Measurements from ENCODE around the gene CPNE7. TPM values are rescaled to one million over a fixed set of nuclear protein-coding genes. Genes with fewer than 3 reads are reported as not detected.
A peak's percentile ranks its signal among the peaks of the same experiment; 100 is the strongest.

Gene CPNE7
- total and polyA plus RNA-seq, 2 of the 13 experiments (the other 11 are each of a cell fraction or from before 2014, with no cell fraction given), result 0.59 TPM; not detected in 1

DNA sequence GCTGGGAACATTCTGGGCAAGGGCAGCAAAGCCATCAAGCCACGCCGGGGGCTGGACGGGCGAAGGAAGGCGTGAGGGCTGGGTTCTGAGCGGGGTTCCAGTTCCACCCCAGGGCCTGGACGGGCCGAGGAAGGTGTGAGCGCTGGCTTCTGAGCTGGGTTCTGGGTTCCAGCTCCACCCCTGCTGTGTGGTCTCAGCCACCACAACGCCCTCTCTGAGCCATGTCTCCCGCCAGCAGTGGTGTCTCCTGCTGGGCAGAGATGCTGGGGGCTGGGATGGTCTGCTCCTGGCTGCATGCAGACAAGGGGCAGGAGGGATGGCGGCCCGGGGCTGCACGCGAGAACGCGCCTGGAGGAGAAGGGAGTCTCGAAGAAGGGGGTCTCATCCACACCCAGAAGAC is 3.9 kb upstream of the CPNE7 start (continued):
- TF ChIP-seq, protein P1, sequence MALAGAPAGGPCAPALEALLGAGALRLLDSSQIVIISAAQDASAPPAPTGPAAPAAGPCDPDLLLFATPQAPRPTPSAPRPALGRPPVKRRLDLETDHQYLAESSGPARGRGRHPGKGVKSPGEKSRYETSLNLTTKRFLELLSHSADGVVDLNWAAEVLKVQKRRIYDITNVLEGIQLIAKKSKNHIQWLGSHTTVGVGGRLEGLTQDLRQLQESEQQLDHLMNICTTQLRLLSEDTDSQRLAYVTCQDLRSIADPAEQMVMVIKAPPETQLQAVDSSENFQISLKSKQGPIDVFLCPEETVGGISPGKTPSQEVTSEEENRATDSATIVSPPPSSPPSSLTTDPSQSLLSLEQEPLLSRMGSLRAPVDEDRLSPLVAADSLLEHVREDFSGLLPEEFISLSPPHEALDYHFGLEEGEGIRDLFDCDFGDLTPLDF (CRISPR knock-in tag; IDR thresholded peaks at IDR 0.05), result no peak
- no peak for TF ChIP-seq ZNF260 (CRISPR knock-in tag; IDR thresholded peaks at IDR 0.05; ENCODE audit: borderline replicate concordance, low read depth)
- TF ChIP-seq ZNF44 (CRISPR knock-in tag; IDR thresholded peaks at IDR 0.05), result 0 out of 2 replicates have a peak, but pooled peaks have one; percentile 51
- peak; percentile 52; the same call in 1 of the 2 replicates for TF ChIP-seq ADNP (CRISPR knock-in tag; IDR thresholded peaks at IDR 0.05)
- TF ChIP-seq, protein P2, sequence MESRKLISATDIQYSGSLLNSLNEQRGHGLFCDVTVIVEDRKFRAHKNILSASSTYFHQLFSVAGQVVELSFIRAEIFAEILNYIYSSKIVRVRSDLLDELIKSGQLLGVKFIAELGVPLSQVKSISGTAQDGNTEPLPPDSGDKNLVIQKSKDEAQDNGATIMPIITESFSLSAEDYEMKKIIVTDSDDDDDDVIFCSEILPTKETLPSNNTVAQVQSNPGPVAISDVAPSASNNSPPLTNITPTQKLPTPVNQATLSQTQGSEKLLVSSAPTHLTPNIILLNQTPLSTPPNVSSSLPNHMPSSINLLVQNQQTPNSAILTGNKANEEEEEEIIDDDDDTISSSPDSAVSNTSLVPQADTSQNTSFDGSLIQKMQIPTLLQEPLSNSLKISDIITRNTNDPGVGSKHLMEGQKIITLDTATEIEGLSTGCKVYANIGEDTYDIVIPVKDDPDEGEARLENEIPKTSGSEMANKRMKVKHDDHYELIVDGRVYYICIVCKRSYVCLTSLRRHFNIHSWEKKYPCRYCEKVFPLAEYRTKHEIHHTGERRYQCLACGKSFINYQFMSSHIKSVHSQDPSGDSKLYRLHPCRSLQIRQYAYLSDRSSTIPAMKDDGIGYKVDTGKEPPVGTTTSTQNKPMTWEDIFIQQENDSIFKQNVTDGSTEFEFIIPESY (CRISPR knock-in tag; IDR thresholded peaks at IDR 0.05), result peak; percentile 58; the same call in 1 of the 2 replicates
- TF ChIP-seq ZNF264 (CRISPR knock-in tag; IDR thresholded peaks at IDR 0.05), result no peak
- no peak for TF ChIP-seq ZNF136 (CRISPR knock-in tag; IDR thresholded peaks at IDR 0.05; ENCODE audit: low read depth)
- TF ChIP-seq, protein P3, sequence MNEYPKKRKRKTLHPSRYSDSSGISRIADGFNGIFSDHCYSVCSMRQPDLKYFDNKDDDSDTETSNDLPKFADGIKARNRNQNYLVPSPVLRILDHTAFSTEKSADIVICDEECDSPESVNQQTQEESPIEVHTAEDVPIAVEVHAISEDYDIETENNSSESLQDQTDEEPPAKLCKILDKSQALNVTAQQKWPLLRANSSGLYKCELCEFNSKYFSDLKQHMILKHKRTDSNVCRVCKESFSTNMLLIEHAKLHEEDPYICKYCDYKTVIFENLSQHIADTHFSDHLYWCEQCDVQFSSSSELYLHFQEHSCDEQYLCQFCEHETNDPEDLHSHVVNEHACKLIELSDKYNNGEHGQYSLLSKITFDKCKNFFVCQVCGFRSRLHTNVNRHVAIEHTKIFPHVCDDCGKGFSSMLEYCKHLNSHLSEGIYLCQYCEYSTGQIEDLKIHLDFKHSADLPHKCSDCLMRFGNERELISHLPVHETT (CRISPR knock-in tag; conservative IDR thresholded peaks at IDR 0.05), result no peak
- TF ChIP-seq ZNF34 (CRISPR knock-in tag; IDR thresholded peaks at IDR 0.05; ENCODE audit: borderline replicate concordance), result no peak
- TF ChIP-seq HHEX (CRISPR knock-in tag; IDR thresholded peaks at IDR 0.05), result no peak
- TF ChIP-seq SALL2 (CRISPR knock-in tag; IDR thresholded peaks at IDR 0.05), result no peak
- no peak for TF ChIP-seq SP1 (IDR thresholded peaks at IDR 0.05)
- no peak for TF ChIP-seq SP1 (CRISPR knock-in tag; IDR thresholded peaks at IDR 0.05)
- TF ChIP-seq, protein P4, sequence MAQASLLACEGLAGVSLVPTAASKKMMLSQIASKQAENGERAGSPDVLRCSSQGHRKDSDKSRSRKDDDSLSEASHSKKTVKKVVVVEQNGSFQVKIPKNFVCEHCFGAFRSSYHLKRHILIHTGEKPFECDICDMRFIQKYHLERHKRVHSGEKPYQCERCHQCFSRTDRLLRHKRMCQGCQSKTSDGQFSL (CRISPR knock-in tag; IDR thresholded peaks at IDR 0.05), result no peak
- no peak for TF ChIP-seq MTF2 (CRISPR knock-in tag; IDR thresholded peaks at IDR 0.05; ENCODE audit: borderline replicate concordance)
- peak; percentile 54 for TF ChIP-seq ZFP36 (IDR thresholded peaks at IDR 0.05; ENCODE audit: borderline replicate concordance, low read depth, low read length, partially characterized antibody)
- TF ChIP-seq, protein P5, sequence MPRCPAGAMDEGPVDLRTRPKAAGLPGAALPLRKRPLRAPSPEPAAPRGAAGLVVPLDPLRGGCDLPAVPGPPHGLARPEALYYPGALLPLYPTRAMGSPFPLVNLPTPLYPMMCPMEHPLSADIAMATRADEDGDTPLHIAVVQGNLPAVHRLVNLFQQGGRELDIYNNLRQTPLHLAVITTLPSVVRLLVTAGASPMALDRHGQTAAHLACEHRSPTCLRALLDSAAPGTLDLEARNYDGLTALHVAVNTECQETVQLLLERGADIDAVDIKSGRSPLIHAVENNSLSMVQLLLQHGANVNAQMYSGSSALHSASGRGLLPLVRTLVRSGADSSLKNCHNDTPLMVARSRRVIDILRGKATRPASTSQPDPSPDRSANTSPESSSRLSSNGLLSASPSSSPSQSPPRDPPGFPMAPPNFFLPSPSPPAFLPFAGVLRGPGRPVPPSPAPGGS (CRISPR knock-in tag; IDR thresholded peaks at IDR 0.05), result 0 out of 2 replicates have a peak, but pooled peaks have one; percentile 19
- TF ChIP-seq, protein P6, sequence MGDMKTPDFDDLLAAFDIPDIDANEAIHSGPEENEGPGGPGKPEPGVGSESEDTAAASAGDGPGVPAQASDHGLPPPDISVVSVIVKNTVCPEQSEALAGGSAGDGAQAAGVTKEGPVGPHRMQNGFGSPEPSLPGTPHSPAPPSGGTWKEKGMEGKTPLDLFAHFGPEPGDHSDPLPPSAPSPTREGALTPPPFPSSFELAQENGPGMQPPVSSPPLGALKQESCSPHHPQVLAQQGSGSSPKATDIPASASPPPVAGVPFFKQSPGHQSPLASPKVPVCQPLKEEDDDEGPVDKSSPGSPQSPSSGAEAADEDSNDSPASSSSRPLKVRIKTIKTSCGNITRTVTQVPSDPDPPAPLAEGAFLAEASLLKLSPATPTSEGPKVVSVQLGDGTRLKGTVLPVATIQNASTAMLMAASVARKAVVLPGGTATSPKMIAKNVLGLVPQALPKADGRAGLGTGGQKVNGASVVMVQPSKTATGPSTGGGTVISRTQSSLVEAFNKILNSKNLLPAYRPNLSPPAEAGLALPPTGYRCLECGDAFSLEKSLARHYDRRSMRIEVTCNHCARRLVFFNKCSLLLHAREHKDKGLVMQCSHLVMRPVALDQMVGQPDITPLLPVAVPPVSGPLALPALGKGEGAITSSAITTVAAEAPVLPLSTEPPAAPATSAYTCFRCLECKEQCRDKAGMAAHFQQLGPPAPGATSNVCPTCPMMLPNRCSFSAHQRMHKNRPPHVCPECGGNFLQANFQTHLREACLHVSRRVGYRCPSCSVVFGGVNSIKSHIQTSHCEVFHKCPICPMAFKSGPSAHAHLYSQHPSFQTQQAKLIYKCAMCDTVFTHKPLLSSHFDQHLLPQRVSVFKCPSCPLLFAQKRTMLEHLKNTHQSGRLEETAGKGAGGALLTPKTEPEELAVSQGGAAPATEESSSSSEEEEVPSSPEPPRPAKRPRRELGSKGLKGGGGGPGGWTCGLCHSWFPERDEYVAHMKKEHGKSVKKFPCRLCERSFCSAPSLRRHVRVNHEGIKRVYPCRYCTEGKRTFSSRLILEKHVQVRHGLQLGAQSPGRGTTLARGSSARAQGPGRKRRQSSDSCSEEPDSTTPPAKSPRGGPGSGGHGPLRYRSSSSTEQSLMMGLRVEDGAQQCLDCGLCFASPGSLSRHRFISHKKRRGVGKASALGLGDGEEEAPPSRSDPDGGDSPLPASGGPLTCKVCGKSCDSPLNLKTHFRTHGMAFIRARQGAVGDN (CRISPR knock-in tag; IDR thresholded peaks at IDR 0.05), result no peak

Data from HepG2 (cell line).